DND-41 (cell line): ENCODE results near the gene RMND5A.

Experiments used
- ATAC-seq: fragments of 200-7000 bp; cut with Tn5 transposase; 3 replicates; pipeline ENCODE4 v1.9.1; 2021; ENCODE audit warnings: low read depth; ENCODE audit not compliant: insufficient read depth
- DNase-seq: peaks from one replicate; pipeline ENCODE4 v3.0.0-alpha.2; 2020
- H2AFZ ChIP-seq: 2 replicates; pipeline ENCODE4 v1.6.0; 2012; ENCODE audit warnings: low read depth, low read length
- H3K27ac ChIP-seq: 2 replicates; pipeline ENCODE4 v1.5.1; 2012; ENCODE audit warnings: low read length, inconsistent platforms
- H3K27me3 ChIP-seq: fragments of 200-600 bp; sonication (generic); 2 replicates; pipeline ENCODE4 v1.6.0; 2012; ENCODE audit warnings: low read length, mild to moderate bottlenecking, inconsistent platforms; ENCODE audit not compliant: insufficient read depth, poor library complexity
- H3K36me3 ChIP-seq: 2 replicates; pipeline ENCODE4 v1.5.1; 2012; ENCODE audit warnings: low read length, inconsistent platforms; ENCODE audit not compliant: insufficient read depth
- H3K4me1 ChIP-seq: 2 replicates; pipeline ENCODE4 v1.5.1; 2012; ENCODE audit warnings: mild to moderate bottlenecking, low read length; ENCODE audit not compliant: insufficient read depth
- H3K4me2 ChIP-seq: 2 replicates; pipeline ENCODE4 v1.6.0; 2012; ENCODE audit warnings: mild to moderate bottlenecking, moderate library complexity, low read length, inconsistent platforms; ENCODE audit not compliant: insufficient read depth
- H3K4me3 ChIP-seq, 2 experiments: fragments of 200-600 bp in 1 of 2; shearing (Covaris generic) in 1 of 2; 2 replicates each; pipeline ENCODE4 v1.5.1; 2012 to 2016; ENCODE audit warnings: inconsistent platforms in 2 of 2, low read length in 2 of 2, mild to moderate bottlenecking in 2 of 2, low read depth in 1 of 2, moderate library complexity in 1 of 2
- H3K79me2 ChIP-seq: 2 replicates; pipeline ENCODE4 v1.6.0; 2012; ENCODE audit warnings: low read length, inconsistent platforms; ENCODE audit not compliant: insufficient read depth
- H3K9ac ChIP-seq: 2 replicates; pipeline ENCODE4 v1.6.0; 2012; ENCODE audit warnings: low read depth, mild to moderate bottlenecking, inconsistent platforms, low read length, moderate library complexity
- H3K9me3 ChIP-seq: 2 replicates; pipeline ENCODE4 v1.5.1; 2012; ENCODE audit warnings: low read length, moderate library complexity, mild to moderate bottlenecking, inconsistent platforms; ENCODE audit not compliant: insufficient read depth, severe bottlenecking
- H4K20me1 ChIP-seq: 2 replicates; pipeline ENCODE4 v1.6.0; 2012; ENCODE audit warnings: low read length; ENCODE audit not compliant: insufficient read depth
- EZH2 ChIP-seq: IDR thresholded peaks from 3 replicates; pipeline ENCODE4 v1.6.1; 2012; ENCODE audit warnings: borderline replicate concordance, low read depth, mild to moderate bottlenecking, moderate library complexity, low read length, inconsistent platforms; ENCODE audit not compliant: severe bottlenecking
- TF ChIP-seq, protein P1 (sequence below): IDR thresholded peaks from 2 replicates; pipeline ENCODE4 v1.5.1; 2012; ENCODE audit warnings: borderline replicate concordance, low read length, moderate library complexity, mild to moderate bottlenecking; ENCODE audit not compliant: poor library complexity, severe bottlenecking; ENCODE audit errors: extremely low read depth

The RMND5A gene

DNA sequence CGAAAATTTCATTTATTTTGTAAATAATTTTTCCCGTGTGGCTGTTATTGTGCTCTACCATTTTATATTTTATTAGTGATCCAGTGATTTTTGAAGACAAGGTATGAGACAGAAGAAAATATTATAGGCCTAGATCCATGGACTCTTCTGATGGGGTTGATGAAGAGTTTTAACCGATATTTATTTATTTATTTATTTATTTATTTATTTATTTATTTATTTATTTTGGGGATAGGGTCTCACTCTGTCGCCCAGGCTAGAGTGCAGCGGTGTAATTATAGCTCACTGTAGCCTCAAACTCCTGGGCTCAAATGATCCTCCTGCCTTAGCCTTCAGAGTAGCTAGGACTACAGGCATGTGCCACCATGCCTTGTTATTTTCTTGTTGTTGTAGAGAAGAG is 33.6 kb upstream of the RMND5A start:
- no peak overlapping the region for H3K4me2 ChIP-seq
- no peak for DNase-seq
- no peak overlapping the region for H3K9ac ChIP-seq
- ATAC-seq = no peak
- H3K27me3 ChIP-seq = no peaks in the 10 kb centered on the region
- no peak overlapping the region for H3K4me3 ChIP-seq
- H2AFZ ChIP-seq = no peak overlapping the region
- H3K9me3 ChIP-seq = no peaks in the 10 kb centered on the region
- no peak for TF ChIP-seq EZH2
- TF ChIP-seq, protein P1, sequence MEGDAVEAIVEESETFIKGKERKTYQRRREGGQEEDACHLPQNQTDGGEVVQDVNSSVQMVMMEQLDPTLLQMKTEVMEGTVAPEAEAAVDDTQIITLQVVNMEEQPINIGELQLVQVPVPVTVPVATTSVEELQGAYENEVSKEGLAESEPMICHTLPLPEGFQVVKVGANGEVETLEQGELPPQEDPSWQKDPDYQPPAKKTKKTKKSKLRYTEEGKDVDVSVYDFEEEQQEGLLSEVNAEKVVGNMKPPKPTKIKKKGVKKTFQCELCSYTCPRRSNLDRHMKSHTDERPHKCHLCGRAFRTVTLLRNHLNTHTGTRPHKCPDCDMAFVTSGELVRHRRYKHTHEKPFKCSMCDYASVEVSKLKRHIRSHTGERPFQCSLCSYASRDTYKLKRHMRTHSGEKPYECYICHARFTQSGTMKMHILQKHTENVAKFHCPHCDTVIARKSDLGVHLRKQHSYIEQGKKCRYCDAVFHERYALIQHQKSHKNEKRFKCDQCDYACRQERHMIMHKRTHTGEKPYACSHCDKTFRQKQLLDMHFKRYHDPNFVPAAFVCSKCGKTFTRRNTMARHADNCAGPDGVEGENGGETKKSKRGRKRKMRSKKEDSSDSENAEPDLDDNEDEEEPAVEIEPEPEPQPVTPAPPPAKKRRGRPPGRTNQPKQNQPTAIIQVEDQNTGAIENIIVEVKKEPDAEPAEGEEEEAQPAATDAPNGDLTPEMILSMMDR = no peak
- H3K36me3 ChIP-seq = no peaks in the 10 kb centered on the region
- H4K20me1 ChIP-seq = no peaks in the 10 kb centered on the region
- no peaks in the 10 kb centered on the region for H3K4me1 ChIP-seq
- H3K79me2 ChIP-seq = no peaks in the 10 kb centered on the region
- H3K27ac ChIP-seq = no peak overlapping the region

DNA sequence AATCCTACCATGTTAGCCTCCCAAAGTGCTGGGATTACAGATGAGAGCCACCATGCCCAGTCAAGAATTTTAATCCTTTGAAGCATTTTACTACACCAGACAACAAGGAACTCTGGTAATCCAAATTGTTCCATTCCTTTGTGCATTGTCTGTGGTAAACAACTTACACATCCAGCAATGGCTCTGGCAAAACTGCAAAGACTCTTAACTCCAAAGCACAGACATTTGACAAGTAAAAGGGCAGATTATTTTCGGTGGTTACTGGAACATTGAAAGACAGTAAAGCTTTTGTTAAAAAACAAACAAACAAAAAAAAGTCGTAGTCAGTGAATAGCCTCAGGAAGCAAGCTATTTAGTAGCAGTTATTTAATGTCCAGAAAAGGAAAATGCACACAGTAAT is 33.2 kb upstream of the RMND5A start:
- Histone ChIP-seq H3K9me3 (no peaks in the 10 kb centered on the region), H2AFZ (no peak overlapping the region), H3K9ac (no peak overlapping the region), H3K4me3 (no peak overlapping the region), H3K36me3 (no peaks in the 10 kb centered on the region), H3K79me2 (no peaks in the 10 kb centered on the region), H3K4me1 (no peaks in the 10 kb centered on the region), H4K20me1 (no peaks in the 10 kb centered on the region), H3K4me2 (no peak overlapping the region), H3K27ac (no peak overlapping the region), H3K27me3 (no peaks in the 10 kb centered on the region)
- ATAC-seq = no peak
- TF ChIP-seq, protein P1 = no peak
- TF ChIP-seq EZH2 = no peak
- DNase-seq = no peak

GRCh38 chr2:86695053-86695691 is 24.9 kb upstream of the RMND5A start:
- Histone ChIP-seq H3K36me3 (no peaks in the 10 kb centered on the region), H2AFZ (no peak overlapping the region), H3K27ac (no peak overlapping the region), H3K27me3 (no peaks in the 10 kb centered on the region), H3K4me1 (no peaks in the 10 kb centered on the region), H3K79me2 (no peaks in the 10 kb centered on the region), H3K9ac (no peak overlapping the region), H4K20me1 (no peaks in the 10 kb centered on the region), H3K4me2 (no peak overlapping the region), H3K4me3 (no peak overlapping the region), H3K9me3 (peaks cover 8% of the 10 kb centered on the region)
- TF ChIP-seq, protein P1 = no peak
- no peak for TF ChIP-seq EZH2
- ATAC-seq (no peak), DNase-seq (no peak)

DNA sequence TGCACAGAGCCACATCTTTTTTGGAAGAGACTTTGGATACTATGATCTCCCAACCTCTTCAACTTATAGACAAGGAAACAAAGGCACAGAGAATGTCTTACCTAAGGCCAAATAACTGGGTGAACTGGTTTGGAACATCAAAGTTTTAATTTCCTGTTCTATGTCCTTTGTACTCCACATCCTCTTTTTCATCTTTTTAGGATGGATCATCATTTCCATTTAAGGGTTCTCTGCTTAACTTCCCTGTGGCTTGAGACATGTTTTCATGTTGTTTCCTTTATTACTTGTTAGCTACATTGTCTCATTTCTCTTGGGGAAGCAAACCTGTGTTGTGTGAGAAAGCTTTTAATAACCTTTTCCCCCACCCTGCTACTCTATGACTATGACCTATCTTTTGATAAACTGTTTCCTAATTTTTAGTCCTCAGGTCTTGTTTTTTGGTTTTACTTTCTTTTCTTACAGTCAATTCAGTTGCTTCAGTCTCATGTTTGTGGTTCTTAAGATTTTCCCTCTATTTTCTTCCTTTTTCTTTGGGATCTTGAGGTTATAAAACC is 22.5 kb upstream of the RMND5A start:
- Histone ChIP-seq H3K27ac (no peak overlapping the region), H3K9me3 (peaks cover 8% of the 10 kb centered on the region), H3K4me1 (no peaks in the 10 kb centered on the region), H3K27me3 (no peaks in the 10 kb centered on the region), H3K79me2 (no peaks in the 10 kb centered on the region), H3K4me2 (no peak overlapping the region), H3K4me3 (no peak overlapping the region), H4K20me1 (no peaks in the 10 kb centered on the region), H3K36me3 (no peaks in the 10 kb centered on the region), H3K9ac (no peak overlapping the region), H2AFZ (peak overlapping the region; percentile 10; the same call in 1 of the 2 replicates)
- no peak for TF ChIP-seq EZH2
- TF ChIP-seq, protein P1 = no peak
- DNase-seq = no peak
- no peak for ATAC-seq
